Esophagus squamous epithelium (tissue), 4 donors: ENCODE results near the gene ZNF451.

Source experiments
- CTCF ChIP-seq, 6 experiments: fragments of 450-650 bp in 4 of 6; fragments of 200-600 bp in 2 of 6; sonication (generic) in 2 of 6; IDR thresholded peaks; one replicate each; pipeline ENCODE4 v1.5.1; 2016 to 2019; ENCODE audit warnings: antibody characterized with exemption in 6 of 6, mild to moderate bottlenecking in 4 of 6, moderate library complexity in 4 of 6
- POLR2A ChIP-seq, 4 donors: fragments of 450-650 bp; IDR thresholded peaks; one replicate each; pipeline ENCODE4 v1.6.1; 2017; ENCODE audit warnings: antibody characterized with exemption in 4 of 4, mild to moderate bottlenecking in 4 of 4, moderate library complexity in 3 of 4

- TF ChIP-seq CTCF (IDR thresholded peaks at IDR 0.05) (no peak), POLR2A (IDR thresholded peaks at IDR 0.05) (no peak)
Observed at GRCh38 chr6:57173056-57173885, 83.3 kb downstream of the ZNF451 start.
